ENCODE measurements around the gene OAT.

DNA sequence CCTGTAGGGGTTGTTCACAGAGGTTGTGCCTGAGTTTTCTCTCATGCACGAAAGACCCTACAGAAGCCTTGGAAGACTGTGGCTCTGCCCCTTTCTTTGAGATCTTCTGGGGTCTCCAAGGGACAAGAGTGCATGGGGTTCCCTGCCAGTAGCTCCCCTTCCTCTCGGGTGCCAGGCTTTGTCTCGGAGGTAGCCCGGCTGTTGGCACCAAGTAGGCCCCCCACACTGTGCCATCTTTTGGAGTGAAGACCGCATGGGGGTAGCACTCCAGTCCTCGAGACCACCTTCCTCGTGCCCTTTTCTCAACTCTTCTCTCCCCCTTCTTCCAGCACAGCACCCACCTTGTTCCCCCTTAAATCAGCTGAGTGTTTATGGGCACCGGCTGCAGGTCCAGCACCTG lies 41.6 kb downstream of the OAT start:
- TF ChIP-seq EZH2phosphoT487 (IDR thresholded peaks at IDR 0.05) = no peak
- TF ChIP-seq, protein P1, sequence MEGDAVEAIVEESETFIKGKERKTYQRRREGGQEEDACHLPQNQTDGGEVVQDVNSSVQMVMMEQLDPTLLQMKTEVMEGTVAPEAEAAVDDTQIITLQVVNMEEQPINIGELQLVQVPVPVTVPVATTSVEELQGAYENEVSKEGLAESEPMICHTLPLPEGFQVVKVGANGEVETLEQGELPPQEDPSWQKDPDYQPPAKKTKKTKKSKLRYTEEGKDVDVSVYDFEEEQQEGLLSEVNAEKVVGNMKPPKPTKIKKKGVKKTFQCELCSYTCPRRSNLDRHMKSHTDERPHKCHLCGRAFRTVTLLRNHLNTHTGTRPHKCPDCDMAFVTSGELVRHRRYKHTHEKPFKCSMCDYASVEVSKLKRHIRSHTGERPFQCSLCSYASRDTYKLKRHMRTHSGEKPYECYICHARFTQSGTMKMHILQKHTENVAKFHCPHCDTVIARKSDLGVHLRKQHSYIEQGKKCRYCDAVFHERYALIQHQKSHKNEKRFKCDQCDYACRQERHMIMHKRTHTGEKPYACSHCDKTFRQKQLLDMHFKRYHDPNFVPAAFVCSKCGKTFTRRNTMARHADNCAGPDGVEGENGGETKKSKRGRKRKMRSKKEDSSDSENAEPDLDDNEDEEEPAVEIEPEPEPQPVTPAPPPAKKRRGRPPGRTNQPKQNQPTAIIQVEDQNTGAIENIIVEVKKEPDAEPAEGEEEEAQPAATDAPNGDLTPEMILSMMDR (IDR thresholded peaks at IDR 0.05) = no peak
- no peak for TF ChIP-seq EZH2 (IDR thresholded peaks at IDR 0.05)
